SKM-1 (cell line): ENCODE results near the gene WDR7.

Source experiments
- DNase-seq: peaks from one replicate; lab custom pipeline; 2025; ENCODE audit not compliant: unreplicated experiment; lab: John Stamatoyannopoulos, UW

WDR7 gene

DNA sequence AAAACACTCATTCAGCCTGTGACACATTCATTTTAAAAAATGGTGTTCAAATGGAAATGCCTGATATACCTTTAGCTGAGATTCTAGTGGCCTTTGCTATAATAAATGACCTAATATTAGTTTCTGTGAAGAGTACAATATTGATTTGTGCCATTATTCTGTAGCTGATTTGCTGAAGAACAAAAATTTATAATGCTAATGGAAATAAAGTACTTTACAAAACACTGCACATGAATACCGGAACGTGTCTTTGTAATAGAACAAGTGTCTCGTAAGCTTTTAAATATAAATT is 138.7 kb downstream of the WDR7 start:
- DNase-seq, result no peak

DNA sequence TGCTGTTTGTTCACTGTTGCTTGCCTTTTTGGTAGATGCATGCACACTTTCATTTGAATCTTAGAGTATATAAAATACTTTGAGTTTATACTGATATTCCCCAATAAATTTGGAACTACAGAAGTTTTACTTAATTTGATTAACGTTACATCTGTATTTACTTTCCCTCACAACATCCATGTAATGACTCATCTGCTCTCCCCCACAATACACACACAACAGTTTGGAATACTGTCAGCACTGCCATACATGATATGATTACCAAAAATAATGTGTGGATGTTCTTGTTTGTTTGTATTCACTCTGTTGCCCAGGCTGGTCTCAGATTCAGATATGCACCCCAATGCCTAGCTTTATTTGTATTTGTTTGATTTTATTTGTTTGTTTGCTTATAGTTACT is 144.2 kb downstream of the WDR7 start:
- DNase-seq, result no peak

- DNase-seq, result no peak
These were observed 148.6 kb downstream of the WDR7 start for GRCh38 chr18:56799756-56800155.

GRCh38 chr18:56803051-56803450 is 151.9 kb downstream of the WDR7 start:
- DNase-seq, result no peak

GRCh38 chr18:56804395-56804794 is 153.2 kb downstream of the WDR7 start:
- DNase-seq, result no peak

DNA sequence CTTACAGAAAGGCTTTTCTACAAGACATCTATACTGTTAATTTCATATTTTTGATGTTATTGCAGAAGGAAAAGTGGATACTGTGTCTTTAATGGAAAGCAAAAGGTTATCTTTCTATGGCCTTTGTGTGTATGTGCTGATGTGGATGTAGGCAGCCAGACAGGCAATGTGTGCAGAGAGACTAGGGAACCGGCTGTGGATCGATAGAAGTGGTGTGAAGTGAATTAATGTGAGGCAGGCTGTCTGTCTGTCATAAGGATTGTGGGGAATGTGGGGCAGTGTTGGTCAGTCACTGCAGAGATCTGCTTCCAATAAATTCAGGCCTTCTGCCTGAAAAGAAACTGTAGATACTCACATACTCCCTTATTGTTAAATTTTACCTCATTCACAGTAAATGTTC is 156.7 kb downstream of the WDR7 start:
- DNase-seq, result no peak

GRCh38 chr18:56812674-56813073 is 161.5 kb downstream of the WDR7 start:
- DNase-seq, result no peak

DNA sequence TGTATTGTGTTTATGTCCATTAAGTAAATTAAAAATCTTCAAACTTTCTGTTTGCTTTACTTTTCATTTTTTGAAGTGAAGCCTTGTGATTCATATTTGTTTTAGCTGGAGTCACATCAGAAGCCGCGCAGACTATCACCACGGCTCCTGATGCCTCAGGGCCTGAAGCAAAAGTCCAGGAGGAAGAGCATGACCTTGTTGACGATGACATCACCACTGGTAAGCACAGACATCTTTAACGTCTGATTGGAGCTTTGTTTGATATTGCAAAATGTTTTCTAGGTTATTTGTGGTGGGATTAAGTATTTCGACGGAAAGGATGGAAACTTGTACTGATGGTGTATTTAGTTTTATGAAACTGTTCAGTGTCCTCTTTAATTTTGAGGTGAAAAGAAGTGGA is 164.8 kb downstream of the WDR7 start:
- DNase-seq, result no peak

DNA sequence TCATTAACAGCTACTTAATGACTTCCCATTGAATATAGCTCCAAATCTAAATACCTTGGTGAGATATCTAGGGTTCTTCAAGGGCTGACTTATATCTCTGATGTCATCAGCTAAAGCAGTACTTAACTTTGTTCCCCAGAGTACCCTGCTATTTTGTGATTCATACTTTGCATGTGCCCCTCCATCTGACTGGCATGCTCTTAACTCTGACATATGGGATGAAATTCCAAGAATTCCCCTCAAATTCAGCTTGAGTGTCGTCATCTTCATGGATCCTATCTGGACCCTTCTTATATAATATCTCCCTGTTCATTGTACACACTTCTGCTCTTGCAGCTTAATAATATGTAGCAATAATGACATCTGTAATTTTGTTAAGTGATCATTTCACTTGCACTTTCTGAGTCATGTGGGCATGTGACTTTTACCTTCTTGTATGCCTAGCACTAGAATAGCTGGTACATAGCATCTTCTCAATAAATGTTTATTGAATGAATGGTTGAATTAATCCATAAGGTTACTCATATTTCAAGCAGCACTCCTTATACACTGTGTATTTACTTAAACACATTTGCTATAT is 172.9 kb downstream of the WDR7 start:
- no peak for DNase-seq

- peak; percentile 18 for DNase-seq
These were observed 174.2 kb downstream of the WDR7 start for GRCh38 chr18:56825321-56825720.

DNA sequence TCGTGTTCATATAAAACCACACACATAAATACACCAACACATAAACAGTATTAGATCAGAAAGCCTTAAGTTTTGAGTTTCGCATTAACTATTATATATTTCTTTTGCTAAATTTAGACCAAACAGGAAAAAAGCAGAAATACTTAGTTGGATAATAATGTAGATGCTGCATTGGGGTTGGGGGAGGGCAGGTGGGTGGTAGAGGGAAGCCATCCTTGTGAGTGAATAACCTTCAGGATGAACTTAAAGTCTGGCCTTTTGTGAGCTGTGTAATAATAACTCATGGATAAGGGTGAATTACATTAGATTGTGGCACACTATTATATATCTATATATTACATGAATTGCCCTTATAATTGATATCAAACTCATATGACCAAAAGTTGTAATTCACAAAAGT is 174.7 kb downstream of the WDR7 start:
- no peak for DNase-seq

GRCh38 chr18:56831988-56832387 is 180.8 kb downstream of the WDR7 start:
- no peak for DNase-seq

DNA sequence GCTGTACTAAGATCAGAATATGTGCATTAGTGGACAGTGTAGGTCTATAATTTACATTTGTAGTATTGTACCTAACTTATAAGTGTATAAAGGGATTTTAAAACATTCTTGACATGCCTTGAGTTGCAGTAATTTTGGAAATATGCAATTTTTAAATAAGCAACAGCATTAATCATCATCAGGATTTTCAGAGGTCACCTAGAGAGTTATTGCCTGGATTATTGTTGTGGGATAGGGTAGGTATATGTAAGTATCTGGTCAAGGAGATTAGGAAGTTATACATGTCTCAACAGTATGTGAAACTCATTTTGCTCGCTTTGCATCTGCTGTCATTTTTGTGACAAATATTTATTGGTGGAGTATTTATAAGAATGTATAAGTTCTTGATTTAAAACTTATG is 184.2 kb downstream of the WDR7 start:
- no peak for DNase-seq

- DNase-seq, result no peak
These were observed 185.0 kb downstream of the WDR7 start for GRCh38 chr18:56836173-56836572.

GRCh38 chr18:56841836-56842235 is 190.7 kb downstream of the WDR7 start:
- no peak for DNase-seq

- DNase-seq, result no peak
These were observed 192.1 kb downstream of the WDR7 start for GRCh38 chr18:56843241-56843640.

GRCh38 chr18:56844556-56844955 is 193.4 kb downstream of the WDR7 start:
- DNase-seq, result no peak

GRCh38 chr18:56851774-56852173 is 200.6 kb downstream of the WDR7 start:
- DNase-seq, result peak; percentile 15

DNA sequence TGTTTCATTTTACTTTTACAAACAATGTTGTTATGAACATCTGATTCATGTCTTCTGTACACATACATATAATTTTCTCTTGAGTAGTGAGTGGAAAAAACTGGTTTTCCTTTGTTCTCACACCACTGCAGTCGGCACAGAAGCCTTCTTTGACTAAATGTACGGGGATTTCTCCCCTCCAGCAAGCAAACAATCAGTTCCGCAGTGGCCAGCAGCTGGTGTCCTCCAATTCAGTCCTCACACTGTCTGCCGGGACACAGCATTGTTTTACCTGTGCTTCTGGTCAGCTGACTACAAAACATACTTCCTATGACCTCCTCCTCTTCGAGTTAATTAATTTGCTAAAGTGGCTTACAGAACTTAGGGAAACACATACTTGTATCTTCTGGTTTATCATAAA is 202.8 kb downstream of the WDR7 start:
- DNase-seq, result no peak

DNA sequence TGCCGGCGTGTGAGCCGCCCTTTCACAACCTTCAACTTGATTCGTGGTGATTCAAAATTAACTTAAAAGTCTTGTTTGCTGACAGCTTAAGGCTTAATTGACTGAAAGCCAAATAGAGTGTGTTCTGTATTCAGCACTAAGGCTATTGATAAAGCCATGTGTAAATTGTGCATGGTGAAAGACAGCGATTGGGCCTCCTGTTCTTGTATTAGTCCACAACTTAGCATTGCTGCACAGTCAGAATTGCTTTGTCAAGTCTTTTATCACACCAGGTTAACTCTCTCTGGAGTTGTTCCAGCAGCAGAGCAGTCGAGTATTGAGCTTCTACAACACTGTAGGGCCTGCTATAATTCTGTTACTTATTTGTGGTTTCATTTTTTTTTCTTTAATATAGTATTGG is 210.1 kb downstream of the WDR7 start:
- no peak for DNase-seq

- DNase-seq, result no peak
These were observed 218.1 kb downstream of the WDR7 start for GRCh38 chr18:56869189-56869777.

- no peak for DNase-seq
These were observed 219.8 kb downstream of the WDR7 start for GRCh38 chr18:56870982-56871381.

DNA sequence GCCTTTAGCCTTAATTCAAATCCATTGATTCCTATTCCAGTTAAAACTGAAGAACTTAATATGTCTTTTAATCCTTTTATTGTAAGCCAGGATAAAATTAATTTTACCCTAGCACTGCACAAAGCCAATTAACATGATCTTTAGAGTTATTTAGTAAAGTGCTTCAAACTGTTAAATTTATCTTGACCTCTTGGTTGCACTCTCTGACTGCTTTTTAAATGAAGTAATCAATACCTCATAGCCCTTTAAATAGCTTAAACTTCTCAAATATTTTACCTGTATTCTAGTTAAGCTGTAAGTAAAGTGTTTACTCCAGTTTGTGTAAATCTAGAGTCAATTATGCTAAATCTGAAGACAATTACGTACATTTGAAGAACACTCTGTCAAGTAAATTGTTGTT is 221.0 kb downstream of the WDR7 start:
- no peak for DNase-seq
